Measurements from ENCODE around the gene CRYAB.

- TF ChIP-seq CTCF (IDR thresholded peaks at IDR 0.05; ENCODE audit: borderline replicate concordance, extremely low read depth, low read length, poor library complexity, severe bottlenecking) = no peak
- no peak for TF ChIP-seq EZH2 (IDR thresholded peaks at IDR 0.05; ENCODE audit: borderline replicate concordance, low read depth, low read length, severe bottlenecking)
Measured at GRCh38 chr11:111926505-111927391, 15.2 kb upstream of the CRYAB start.

Data from DND-41 (cell line).